WTC11 (cell line): Measurements from ENCODE around the gene TCEAL7. TPM values are rescaled to one million over a fixed set of nuclear protein-coding genes. Genes with fewer than 3 reads are reported as not detected.

Experiments used
- ATAC-seq: fragments of 200-7000 bp; cut with Tn5 transposase; 2 replicates; pipeline ENCODE4 v1.10.0; 2021; ENCODE audit warnings: mild to moderate bottlenecking, moderate library complexity
- CTCF ChIA-PET: fragments of 300-600 bp; sonication (Branson Sonifier 250); formaldehyde crosslinking; loops from one replicate; lab custom pipeline; 2021; ENCODE audit warnings: antibody characterized with exemption; lab: Charles Lee
- POLR2A ChIA-PET: fragments of 350-600 bp; sonication (Branson Sonifier 250); formaldehyde crosslinking; loops from one replicate; lab custom pipeline; 2021; ENCODE audit warnings: antibody characterized with exemption; lab: Charles Lee
- DNase-seq: peaks from one replicate; pipeline ENCODE4 v3.0.0; 2021; ENCODE audit warnings: low spot score
- H3K27ac Mint-ChIP-seq: 2 replicates; pipeline ENCODE4 v1.8.0; 2021; ENCODE audit warnings: mixed read lengths
- H3K27me3 Mint-ChIP-seq: 2 replicates; pipeline ENCODE4 v1.8.0; 2021; ENCODE audit warnings: low read depth, mild to moderate bottlenecking, moderate library complexity, mixed read lengths
- H3K36me3 Mint-ChIP-seq: 2 replicates; pipeline ENCODE4 v1.8.0; 2021; ENCODE audit warnings: mixed read lengths
- H3K4me1 Mint-ChIP-seq: 2 replicates; pipeline ENCODE4 v1.8.0; 2022; ENCODE audit warnings: mixed read lengths
- H3K4me3 Mint-ChIP-seq: 2 replicates; pipeline ENCODE4 v1.8.0; 2021; ENCODE audit warnings: mild to moderate bottlenecking, moderate library complexity, mixed read lengths
- H3K9me3 Mint-ChIP-seq: 2 replicates; pipeline ENCODE4 v1.8.0; 2021; ENCODE audit warnings: mixed read lengths
- CREB1 ChIP-seq: sonication (generic); formaldehyde crosslinking; IDR thresholded peaks from 2 replicates; pipeline ENCODE4 v1.8.0; 2023; ENCODE audit warnings: mild to moderate bottlenecking, missing genetic modification reagents
- ETV6 ChIP-seq: sonication (generic); formaldehyde crosslinking; IDR thresholded peaks from 2 replicates; pipeline ENCODE4 v1.8.1; 2022; ENCODE audit warnings: mild to moderate bottlenecking, missing genetic modification reagents
- HMGA2 ChIP-seq: fragments of 250-450 bp; sonication (Bioruptor Pico); IDR thresholded peaks from 2 replicates; pipeline ENCODE4 v1.4.0; 2021; ENCODE audit warnings: mild to moderate bottlenecking, moderate library complexity
- NFE2L1 ChIP-seq: sonication (generic); formaldehyde crosslinking; IDR thresholded peaks from 2 replicates; pipeline ENCODE4 v1.8.1; 2023; ENCODE audit warnings: missing genetic modification reagents
- TEAD1 ChIP-seq: sonication (generic); formaldehyde crosslinking; IDR thresholded peaks from 2 replicates; pipeline ENCODE4 v1.8.0; 2022; ENCODE audit warnings: mild to moderate bottlenecking, missing genetic modification reagents
- ZNF121 ChIP-seq: sonication (generic); formaldehyde crosslinking; IDR thresholded peaks from 2 replicates; pipeline ENCODE4 v1.8.0; 2023; ENCODE audit warnings: missing genetic modification reagents
- ZNF219 ChIP-seq: sonication (generic); formaldehyde crosslinking; IDR thresholded peaks from 2 replicates; pipeline ENCODE4 v1.8.0; 2023; ENCODE audit warnings: missing genetic modification reagents, mild to moderate bottlenecking, borderline replicate concordance
- ZNF232 ChIP-seq: sonication (generic); formaldehyde crosslinking; IDR thresholded peaks from 2 replicates; pipeline ENCODE4 v1.8.0; 2022; ENCODE audit warnings: mild to moderate bottlenecking, missing genetic modification reagents
- ZNF396 ChIP-seq: fragments of 250-450 bp; sonication (Bioruptor Pico); IDR thresholded peaks from 2 replicates; pipeline ENCODE4 v1.8.0; 2021; ENCODE audit warnings: mild to moderate bottlenecking, moderate library complexity, borderline replicate concordance
- ZNF423 ChIP-seq: fragments of 250-450 bp; sonication (Bioruptor Pico); IDR thresholded peaks from 2 replicates; pipeline ENCODE4 v2.1.2; 2022; ENCODE audit warnings: mild to moderate bottlenecking, moderate library complexity
- total RNA-seq: library from RNA; stranded (reverse); gene quantifications from 3 replicates; pipeline ENCODE4 v1.2.3, GENCODE V29; 2021
- TF ChIP-seq, protein P1 (sequence below): sonication (generic); formaldehyde crosslinking; IDR thresholded peaks from 2 replicates; pipeline ENCODE4 v1.8.1; 2022; ENCODE audit warnings: missing genetic modification reagents, borderline replicate concordance
- TF ChIP-seq, protein P2 (sequence below): fragments of 250-450 bp; sonication (Bioruptor Pico); IDR thresholded peaks from 2 replicates; pipeline ENCODE4 v1.9.0; 2021; ENCODE audit warnings: mild to moderate bottlenecking
- TF ChIP-seq, protein P3 (sequence below): fragments of 200-600 bp; IDR thresholded peaks from 2 replicates; pipeline ENCODE4 v1.8.0; 2022; ENCODE audit warnings: antibody characterized with exemption
- TF ChIP-seq, protein P4 (sequence below): sonication (generic); formaldehyde crosslinking; IDR thresholded peaks from 2 replicates; pipeline ENCODE4 v1.8.0; 2022; ENCODE audit warnings: mild to moderate bottlenecking, missing genetic modification reagents
- TF ChIP-seq, protein P5 (sequence below): sonication (generic); formaldehyde crosslinking; IDR thresholded peaks from 2 replicates; pipeline ENCODE4 v1.8.1; 2023; ENCODE audit warnings: mild to moderate bottlenecking, missing genetic modification reagents, moderate library complexity
- TF ChIP-seq, protein P6 (sequence below): sonication (generic); formaldehyde crosslinking; IDR thresholded peaks from 2 replicates; pipeline ENCODE4 v1.8.1; 2022; ENCODE audit warnings: mild to moderate bottlenecking, moderate library complexity, missing genetic modification reagents
- TF ChIP-seq, protein P7 (sequence below): sonication (generic); formaldehyde crosslinking; IDR thresholded peaks from 2 replicates; pipeline ENCODE4 v1.8.1; 2023; ENCODE audit warnings: mild to moderate bottlenecking, missing genetic modification reagents

The TCEAL7 gene
- total RNA-seq, 1 experiment from 2014 or later = 5.6 TPM

DNA sequence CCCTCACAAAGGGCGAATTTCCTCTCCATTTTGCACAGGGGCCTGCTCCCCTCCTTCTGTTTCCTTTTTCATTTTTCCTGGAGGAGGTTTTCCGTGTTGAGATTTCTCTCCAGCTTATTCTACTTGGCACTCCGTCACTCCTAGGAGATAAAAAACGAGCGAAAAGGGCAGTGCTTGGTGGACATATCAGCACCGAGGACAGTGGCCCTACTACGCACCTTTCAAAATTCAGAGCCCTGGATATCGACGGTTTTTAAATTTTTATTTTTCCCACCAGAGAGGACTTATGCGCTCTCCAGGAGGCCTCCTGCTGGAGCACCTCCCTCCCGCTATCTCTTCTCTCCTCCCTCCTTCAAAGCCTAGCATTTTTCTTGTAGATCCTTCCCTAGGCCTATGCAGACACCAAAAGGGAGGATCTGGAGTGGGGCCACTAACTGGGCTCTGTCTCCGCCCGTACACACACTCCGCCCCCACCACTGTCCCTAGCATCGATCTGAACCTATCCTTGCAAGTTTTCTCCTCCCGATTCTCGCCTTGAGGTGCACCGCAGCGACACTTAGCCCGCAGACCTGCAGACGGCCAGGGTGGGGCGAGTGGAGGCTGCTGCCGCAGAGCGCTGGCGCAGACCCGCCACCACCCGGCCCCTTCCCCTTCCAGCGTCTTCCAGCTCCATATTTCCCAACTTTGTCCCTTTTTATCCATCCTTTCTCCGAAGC lies 17.8 kb downstream of the TCEAL7 start:
- TF ChIP-seq ZNF121 (CRISPR knock-in tag) = no peak
- TF ChIP-seq, protein P1, sequence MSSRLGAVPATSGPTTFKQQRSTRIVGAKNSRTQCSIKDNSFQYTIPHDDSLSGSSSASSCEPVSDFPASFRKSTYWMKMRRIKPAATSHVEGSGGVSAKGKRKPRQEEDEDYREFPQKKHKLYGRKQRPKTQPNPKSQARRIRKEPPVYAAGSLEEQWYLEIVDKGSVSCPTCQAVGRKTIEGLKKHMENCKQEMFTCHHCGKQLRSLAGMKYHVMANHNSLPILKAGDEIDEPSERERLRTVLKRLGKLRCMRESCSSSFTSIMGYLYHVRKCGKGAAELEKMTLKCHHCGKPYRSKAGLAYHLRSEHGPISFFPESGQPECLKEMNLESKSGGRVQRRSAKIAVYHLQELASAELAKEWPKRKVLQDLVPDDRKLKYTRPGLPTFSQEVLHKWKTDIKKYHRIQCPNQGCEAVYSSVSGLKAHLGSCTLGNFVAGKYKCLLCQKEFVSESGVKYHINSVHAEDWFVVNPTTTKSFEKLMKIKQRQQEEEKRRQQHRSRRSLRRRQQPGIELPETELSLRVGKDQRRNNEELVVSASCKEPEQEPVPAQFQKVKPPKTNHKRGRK (CRISPR knock-in tag) = no peak
- TF ChIP-seq CREB1 (CRISPR knock-in tag) = no peak
- TF ChIP-seq, protein P2, sequence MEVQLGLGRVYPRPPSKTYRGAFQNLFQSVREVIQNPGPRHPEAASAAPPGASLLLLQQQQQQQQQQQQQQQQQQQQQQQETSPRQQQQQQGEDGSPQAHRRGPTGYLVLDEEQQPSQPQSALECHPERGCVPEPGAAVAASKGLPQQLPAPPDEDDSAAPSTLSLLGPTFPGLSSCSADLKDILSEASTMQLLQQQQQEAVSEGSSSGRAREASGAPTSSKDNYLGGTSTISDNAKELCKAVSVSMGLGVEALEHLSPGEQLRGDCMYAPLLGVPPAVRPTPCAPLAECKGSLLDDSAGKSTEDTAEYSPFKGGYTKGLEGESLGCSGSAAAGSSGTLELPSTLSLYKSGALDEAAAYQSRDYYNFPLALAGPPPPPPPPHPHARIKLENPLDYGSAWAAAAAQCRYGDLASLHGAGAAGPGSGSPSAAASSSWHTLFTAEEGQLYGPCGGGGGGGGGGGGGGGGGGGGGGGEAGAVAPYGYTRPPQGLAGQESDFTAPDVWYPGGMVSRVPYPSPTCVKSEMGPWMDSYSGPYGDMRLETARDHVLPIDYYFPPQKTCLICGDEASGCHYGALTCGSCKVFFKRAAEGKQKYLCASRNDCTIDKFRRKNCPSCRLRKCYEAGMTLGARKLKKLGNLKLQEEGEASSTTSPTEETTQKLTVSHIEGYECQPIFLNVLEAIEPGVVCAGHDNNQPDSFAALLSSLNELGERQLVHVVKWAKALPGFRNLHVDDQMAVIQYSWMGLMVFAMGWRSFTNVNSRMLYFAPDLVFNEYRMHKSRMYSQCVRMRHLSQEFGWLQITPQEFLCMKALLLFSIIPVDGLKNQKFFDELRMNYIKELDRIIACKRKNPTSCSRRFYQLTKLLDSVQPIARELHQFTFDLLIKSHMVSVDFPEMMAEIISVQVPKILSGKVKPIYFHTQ (CRISPR knock-in tag) = no peak
- Mint-ChIP-seq H3K4me3 (peak overlapping the region; percentile 66), H3K27me3 (peaks cover 24% of the 10 kb centered on the region), H3K4me1 (peaks cover 19% of the 10 kb centered on the region), H3K9me3 (no peaks in the 10 kb centered on the region), H3K36me3 (no peaks in the 10 kb centered on the region), H3K27ac (no peak overlapping the region)
- DNase-seq (peak; percentile 28), ATAC-seq (peak; percentile 88)
- ChIA-PET CTCF (interaction anchor here (1.0 to 3.2 kb wide), 2 partner anchors 117 to 142 kb away, joined by 5 to 15 read pairs; no protein-coding TSS in a partner anchor), POLR2A (no interaction called here)

DNA sequence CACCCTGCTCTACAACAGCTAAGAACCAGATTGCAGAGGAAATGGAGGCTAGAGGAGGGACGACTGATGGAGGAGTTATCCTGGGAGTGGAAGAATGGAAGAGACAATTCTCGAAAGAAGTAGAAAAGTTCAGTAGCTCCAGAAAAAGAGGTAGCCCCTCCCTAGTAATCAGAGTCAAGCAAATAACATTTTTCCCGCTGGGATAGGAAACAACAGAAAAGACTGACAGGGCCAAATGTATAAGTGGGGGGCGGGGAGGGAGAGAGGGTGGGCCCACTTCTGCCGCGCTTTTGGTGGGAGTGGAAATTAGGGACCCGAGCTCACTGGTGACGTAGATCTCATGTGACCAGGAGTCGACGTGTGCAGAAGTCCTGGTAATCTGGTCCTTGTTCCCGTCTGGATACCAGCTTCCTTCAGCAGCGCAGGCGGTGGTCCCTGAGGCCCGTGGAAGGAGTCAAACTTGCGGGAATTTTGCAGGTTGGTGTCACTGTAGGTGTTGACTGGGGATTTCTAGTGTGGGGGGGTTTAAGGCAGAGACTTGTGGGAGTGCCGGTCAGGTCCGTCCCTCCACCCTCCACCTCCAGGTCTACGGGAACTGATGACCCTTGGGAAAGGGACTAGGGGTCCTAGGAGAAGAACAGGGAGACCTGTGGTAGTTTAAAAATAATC lies 26.2 kb downstream of the TCEAL7 start, which contains the start of gene TCEAL9:
TSS of gene TCEAL9 (plus strand) at position 377 of the 669 bp plus-strand sequence. CDS start 1,179 bp downstream, outside the sequence.
- POLR2A ChIA-PET = interaction anchor here (0.6 to 2.4 kb wide), 5 partner anchors 11 to 48 kb away, joined by 3 to 25 read pairs (median 4); partner anchors contain the start of gene BEX3
- H3K27me3 Mint-ChIP-seq = peaks cover 3% of the 10 kb centered on the region; the same call in 1 of the 2 replicates
- H3K9me3 Mint-ChIP-seq = no peaks in the 10 kb centered on the region
- peak within 1 kb of the TSS; percentile 98 for H3K27ac Mint-ChIP-seq
- CTCF ChIA-PET = interaction anchor here (1.2 to 1.5 kb wide), 3 partner anchors 11 to 108 kb away, joined by 4 to 11 read pairs (median 4); partner anchors contain the start of gene TCEAL7
- H3K4me1 Mint-ChIP-seq = peaks cover 7% of the 10 kb centered on the region
- TF ChIP-seq, protein P3, sequence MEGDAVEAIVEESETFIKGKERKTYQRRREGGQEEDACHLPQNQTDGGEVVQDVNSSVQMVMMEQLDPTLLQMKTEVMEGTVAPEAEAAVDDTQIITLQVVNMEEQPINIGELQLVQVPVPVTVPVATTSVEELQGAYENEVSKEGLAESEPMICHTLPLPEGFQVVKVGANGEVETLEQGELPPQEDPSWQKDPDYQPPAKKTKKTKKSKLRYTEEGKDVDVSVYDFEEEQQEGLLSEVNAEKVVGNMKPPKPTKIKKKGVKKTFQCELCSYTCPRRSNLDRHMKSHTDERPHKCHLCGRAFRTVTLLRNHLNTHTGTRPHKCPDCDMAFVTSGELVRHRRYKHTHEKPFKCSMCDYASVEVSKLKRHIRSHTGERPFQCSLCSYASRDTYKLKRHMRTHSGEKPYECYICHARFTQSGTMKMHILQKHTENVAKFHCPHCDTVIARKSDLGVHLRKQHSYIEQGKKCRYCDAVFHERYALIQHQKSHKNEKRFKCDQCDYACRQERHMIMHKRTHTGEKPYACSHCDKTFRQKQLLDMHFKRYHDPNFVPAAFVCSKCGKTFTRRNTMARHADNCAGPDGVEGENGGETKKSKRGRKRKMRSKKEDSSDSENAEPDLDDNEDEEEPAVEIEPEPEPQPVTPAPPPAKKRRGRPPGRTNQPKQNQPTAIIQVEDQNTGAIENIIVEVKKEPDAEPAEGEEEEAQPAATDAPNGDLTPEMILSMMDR = no peak
- TF ChIP-seq, protein P4, sequence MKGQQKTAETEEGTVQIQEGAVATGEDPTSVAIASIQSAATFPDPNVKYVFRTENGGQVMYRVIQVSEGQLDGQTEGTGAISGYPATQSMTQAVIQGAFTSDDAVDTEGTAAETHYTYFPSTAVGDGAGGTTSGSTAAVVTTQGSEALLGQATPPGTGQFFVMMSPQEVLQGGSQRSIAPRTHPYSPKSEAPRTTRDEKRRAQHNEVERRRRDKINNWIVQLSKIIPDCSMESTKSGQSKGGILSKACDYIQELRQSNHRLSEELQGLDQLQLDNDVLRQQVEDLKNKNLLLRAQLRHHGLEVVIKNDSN (CRISPR knock-in tag) = peak; percentile 48; the same call in 1 of the 2 replicates
- TF ChIP-seq, protein P5, sequence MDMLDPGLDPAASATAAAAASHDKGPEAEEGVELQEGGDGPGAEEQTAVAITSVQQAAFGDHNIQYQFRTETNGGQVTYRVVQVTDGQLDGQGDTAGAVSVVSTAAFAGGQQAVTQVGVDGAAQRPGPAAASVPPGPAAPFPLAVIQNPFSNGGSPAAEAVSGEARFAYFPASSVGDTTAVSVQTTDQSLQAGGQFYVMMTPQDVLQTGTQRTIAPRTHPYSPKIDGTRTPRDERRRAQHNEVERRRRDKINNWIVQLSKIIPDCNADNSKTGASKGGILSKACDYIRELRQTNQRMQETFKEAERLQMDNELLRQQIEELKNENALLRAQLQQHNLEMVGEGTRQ = peak; percentile 74
- TF ChIP-seq ZNF423 (no peak), HMGA2 (CRISPR knock-in tag) (no peak), ZNF396 (CRISPR knock-in tag) (no peak), CREB1 (CRISPR knock-in tag) (no peak), ZNF219 (CRISPR knock-in tag) (no peak), TEAD1 (CRISPR knock-in tag) (no peak), ETV6 (no peak), ZNF232 (CRISPR knock-in tag) (no peak), NFE2L1 (CRISPR knock-in tag) (no peak)
- TF ChIP-seq, protein P6, sequence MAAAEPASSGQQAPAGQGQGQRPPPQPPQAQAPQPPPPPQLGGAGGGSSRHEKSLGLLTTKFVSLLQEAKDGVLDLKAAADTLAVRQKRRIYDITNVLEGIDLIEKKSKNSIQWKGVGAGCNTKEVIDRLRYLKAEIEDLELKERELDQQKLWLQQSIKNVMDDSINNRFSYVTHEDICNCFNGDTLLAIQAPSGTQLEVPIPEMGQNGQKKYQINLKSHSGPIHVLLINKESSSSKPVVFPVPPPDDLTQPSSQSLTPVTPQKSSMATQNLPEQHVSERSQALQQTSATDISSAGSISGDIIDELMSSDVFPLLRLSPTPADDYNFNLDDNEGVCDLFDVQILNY (CRISPR knock-in tag) = no peak
- TF ChIP-seq, protein P7, sequence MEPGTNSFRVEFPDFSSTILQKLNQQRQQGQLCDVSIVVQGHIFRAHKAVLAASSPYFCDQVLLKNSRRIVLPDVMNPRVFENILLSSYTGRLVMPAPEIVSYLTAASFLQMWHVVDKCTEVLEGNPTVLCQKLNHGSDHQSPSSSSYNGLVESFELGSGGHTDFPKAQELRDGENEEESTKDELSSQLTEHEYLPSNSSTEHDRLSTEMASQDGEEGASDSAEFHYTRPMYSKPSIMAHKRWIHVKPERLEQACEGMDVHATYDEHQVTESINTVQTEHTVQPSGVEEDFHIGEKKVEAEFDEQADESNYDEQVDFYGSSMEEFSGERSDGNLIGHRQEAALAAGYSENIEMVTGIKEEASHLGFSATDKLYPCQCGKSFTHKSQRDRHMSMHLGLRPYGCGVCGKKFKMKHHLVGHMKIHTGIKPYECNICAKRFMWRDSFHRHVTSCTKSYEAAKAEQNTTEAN (CRISPR knock-in tag) = no peak
- H3K4me3 Mint-ChIP-seq = peak within 1 kb of the TSS; percentile 94
- peak; percentile 78 for ATAC-seq
- DNase-seq = peak; percentile 36
- peaks cover 9% of the 10 kb centered on the region for H3K36me3 Mint-ChIP-seq
